Fibroblast of lung (primary cell): ENCODE results near the gene FNDC3B. TPM values are rescaled to one million over a fixed set of nuclear protein-coding genes. Genes with fewer than 3 reads are reported as not detected.

Experiments
- DNase-seq, 2 donors: peaks; one replicate each; pipeline versions ENCODE4 v3.0.0 to v3.0.0-alpha.2; 2010; ENCODE audit warnings: low read depth in 2 of 2
- H2AFZ ChIP-seq: 2 replicates; pipeline ENCODE4 v1.5.1; 2012; ENCODE audit warnings: low read length, control low read depth, inconsistent platforms
- H3K27ac ChIP-seq: 2 replicates; pipeline ENCODE4 v1.5.1; 2011; ENCODE audit warnings: low read length, control low read depth; ENCODE audit not compliant: insufficient read depth
- H3K27me3 ChIP-seq: 2 replicates; pipeline ENCODE4 v1.5.1; 2011; ENCODE audit warnings: mild to moderate bottlenecking, low read length; ENCODE audit not compliant: control insufficient read depth, insufficient read depth
- H3K36me3 ChIP-seq: 2 replicates; pipeline ENCODE4 v1.5.1; 2011; ENCODE audit warnings: low read length; ENCODE audit not compliant: control insufficient read depth, insufficient read depth
- H3K4me1 ChIP-seq: 2 replicates; pipeline ENCODE4 v1.5.1; 2011; ENCODE audit warnings: low read length; ENCODE audit not compliant: control insufficient read depth, insufficient read depth; ENCODE audit errors: extremely low read depth
- H3K4me2 ChIP-seq: 2 replicates; pipeline ENCODE4 v1.5.1; 2011; ENCODE audit warnings: low read length, control low read depth; ENCODE audit not compliant: insufficient read depth; ENCODE audit errors: extremely low read depth
- H3K4me3 ChIP-seq, 4 experiments: fragments of 200-600 bp in 1 of 4; sonication (generic) in 1 of 4; replicated peaks in 1 of 4; 2 replicates each; pipeline ENCODE4 v1.5.1; 2011 to 2016; ENCODE audit warnings: low read length in 4 of 4, low read depth in 3 of 4, mild to moderate bottlenecking in 3 of 4, control low read depth in 2 of 4, inconsistent platforms in 1 of 4, mixed read lengths in 1 of 4; ENCODE audit not compliant: insufficient read depth in 1 of 4; ENCODE audit errors: control extremely low read depth in 1 of 4
- H3K79me2 ChIP-seq: 2 replicates; pipeline ENCODE4 v1.5.1; 2012; ENCODE audit warnings: mild to moderate bottlenecking, low read length, inconsistent platforms; ENCODE audit not compliant: control insufficient read depth, insufficient read depth
- H3K9ac ChIP-seq: 2 replicates; pipeline ENCODE4 v1.5.1; 2011; ENCODE audit warnings: mild to moderate bottlenecking, low read length, control low read depth; ENCODE audit not compliant: insufficient read depth
- H3K9me3 ChIP-seq: 2 replicates; pipeline ENCODE4 v1.5.1; 2012; ENCODE audit warnings: low read depth, low read length; ENCODE audit not compliant: control insufficient read depth, insufficient read depth
- H4K20me1 ChIP-seq: 2 replicates; pipeline ENCODE4 v1.5.1; 2011; ENCODE audit warnings: low read length; ENCODE audit not compliant: control insufficient read depth, insufficient read depth; ENCODE audit errors: extremely low read depth
- CTCF ChIP-seq, 2 donors: IDR thresholded peaks in 1 of 2; conservative IDR thresholded peaks in 1 of 2; 1 replicate in 1 of 2; 2 replicates in 1 of 2; pipeline ENCODE4 v1.5.1; 2011 to 2012; ENCODE audit warnings: low read length in 2 of 2, control low read depth in 1 of 2, inconsistent platforms in 1 of 2, low read depth in 1 of 2, mild to moderate bottlenecking in 1 of 2
- EZH2 ChIP-seq: IDR thresholded peaks from 2 replicates; pipeline ENCODE4 v1.5.1; 2012; ENCODE audit warnings: low read length, control low read depth, mild to moderate bottlenecking; ENCODE audit errors: missing control alignments
- polyA plus RNA-seq, 2 donors: library from polyadenylated mRNA; depleted of rRNA in 1 of 2; stranded (reverse) in 1 of 2; unstranded in 1 of 2; fragments of >200 nt; gene quantifications; 2 replicates each; pipeline ENCODE4 v1.2.1, GENCODE V29; 2011 to 2012; ENCODE audit warnings: missing spikeins in 1 of 2
- total RNA-seq: library from RNA; depleted of rRNA; stranded (reverse); fragments of >200 nt; gene quantifications from 2 replicates; pipeline ENCODE4 v1.2.1, GENCODE V29; 2014

The FNDC3B gene
- total and polyA plus RNA-seq, 2 donors (not counting 1 experiment from before 2014, with no cell fraction given) = 26.1 to 76.8 TPM

GRCh38 chr3:172446198-172446597 lies 406.8 kb downstream of the FNDC3B start:
- no peak overlapping the region for H3K4me3 ChIP-seq

GRCh38 chr3:172447611-172448579 lies 408.5 kb downstream of the FNDC3B start, which contains the start of gene GHSR:
Gene GHSR, minus strand, starts transcription at chr3:172448456. Its CDS starts 43 bp downstream, at chr3:172448413.
- no peak for DNase-seq
- Histone ChIP-seq H3K4me3 (no peak within 1 kb of the TSS), H3K27me3 (peaks cover 37% of the 10 kb centered on the region), H3K9ac (no peak within 1 kb of the TSS), H3K4me1 (no peaks in the 10 kb centered on the region), H3K36me3 (no peaks in the 10 kb centered on the region), H4K20me1 (no peaks in the 10 kb centered on the region), H3K4me2 (no peak within 1 kb of the TSS), H3K27ac (no peak within 1 kb of the TSS), H3K9me3 (no peaks in the 10 kb centered on the region), H3K79me2 (no peaks in the 10 kb centered on the region), H2AFZ (no peak within 1 kb of the TSS)
- TF ChIP-seq CTCF (conservative IDR thresholded peaks at IDR 0.05 in 1 of 2, IDR thresholded peaks at IDR 0.05 in 1 of 2; ENCODE audit: low read depth in 1 of 2, low read length in 2 of 2) = no peak
- peak; percentile 73 for TF ChIP-seq EZH2

More at GRCh38 chr3:172446198-172446597, 406.8 kb downstream of the FNDC3B start:
- Histone ChIP-seq H3K27me3 (peaks cover 42% of the 10 kb centered on the region), H2AFZ (no peak overlapping the region), H3K4me2 (no peak overlapping the region), H3K4me1 (no peaks in the 10 kb centered on the region), H4K20me1 (no peaks in the 10 kb centered on the region), H3K79me2 (no peaks in the 10 kb centered on the region), H3K9ac (no peak overlapping the region), H3K9me3 (no peaks in the 10 kb centered on the region), H3K27ac (no peak overlapping the region), H3K36me3 (no peaks in the 10 kb centered on the region)
- TF ChIP-seq CTCF (conservative IDR thresholded peaks at IDR 0.05 in 1 of 2, IDR thresholded peaks at IDR 0.05 in 1 of 2; ENCODE audit: low read depth in 1 of 2, low read length in 2 of 2) = no peak
- TF ChIP-seq EZH2 = no peak
- DNase-seq = no peak

GRCh38 chr3:172448661-172449465 lies 409.5 kb downstream of the FNDC3B start:
- H2AFZ ChIP-seq = no peak overlapping the region
- no peaks in the 10 kb centered on the region for H4K20me1 ChIP-seq
- H3K4me3 ChIP-seq = no peak overlapping the region
- no peaks in the 10 kb centered on the region for H3K79me2 ChIP-seq
- peaks cover 37% of the 10 kb centered on the region for H3K27me3 ChIP-seq
- no peak overlapping the region for H3K9ac ChIP-seq
- DNase-seq = no peak
- TF ChIP-seq EZH2 = no peak
- no peak for TF ChIP-seq CTCF (conservative IDR thresholded peaks at IDR 0.05 in 1 of 2, IDR thresholded peaks at IDR 0.05 in 1 of 2; ENCODE audit: low read depth in 1 of 2, low read length in 2 of 2)
- no peak overlapping the region for H3K4me2 ChIP-seq
- H3K27ac ChIP-seq = no peak overlapping the region
- no peaks in the 10 kb centered on the region for H3K36me3 ChIP-seq
- H3K4me1 ChIP-seq = no peaks in the 10 kb centered on the region
- no peaks in the 10 kb centered on the region for H3K9me3 ChIP-seq
